ENCODE data around the gene RPS19BP1. TPM values are rescaled to one million over a fixed set of nuclear protein-coding genes. Genes with fewer than 3 reads are reported as not detected.

RPS19BP1 gene
- total and polyA plus RNA-seq, 2 donors = 114 to 127 TPM

DNA sequence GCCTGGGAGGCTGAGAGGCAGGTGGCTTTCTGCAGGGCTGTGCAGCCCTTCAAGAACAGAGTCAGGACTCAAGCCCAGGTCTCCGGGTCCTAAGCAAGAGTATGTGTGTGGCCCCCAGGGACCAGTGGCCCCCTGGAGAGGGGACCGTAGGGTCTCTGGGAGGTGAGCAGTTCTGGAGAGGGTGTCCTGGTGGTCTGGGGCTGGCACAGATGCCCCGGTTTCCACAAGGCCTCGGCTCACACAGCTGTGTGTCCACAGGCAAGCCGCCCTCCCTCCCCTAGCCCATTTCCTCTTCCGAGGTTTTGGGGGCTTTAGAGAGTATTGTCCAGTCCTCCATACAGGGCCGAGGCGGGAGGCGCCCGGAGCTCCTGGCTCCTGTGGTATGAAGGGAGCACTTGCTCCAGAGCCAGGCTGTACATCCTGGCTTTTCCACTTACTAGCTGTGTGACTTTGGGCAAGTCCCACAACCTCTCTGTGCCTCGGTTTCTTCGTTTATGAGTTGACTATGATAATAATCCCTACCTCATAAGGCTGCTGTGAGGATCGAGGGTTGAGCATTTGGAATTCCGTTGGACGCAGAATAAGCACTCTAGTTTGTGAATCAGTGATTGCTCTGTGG, 3.4 kb upstream of the RPS19BP1 start:
- Histone ChIP-seq H3K36me3 (ENCODE audit: control insufficient read depth in 2 of 2, insufficient read depth in 2 of 2, low read length in 1 of 2) (peaks cover 0 to 6% of the 10 kb centered on the region in 2 donors), H3K4me1 (ENCODE audit: control insufficient read depth in 2 of 2, insufficient read depth in 2 of 2, low read length in 2 of 2) (peaks cover 11 to 33% of the 10 kb centered on the region in 2 donors), H3K9me3 (ENCODE audit: control insufficient read depth in 2 of 2, insufficient read depth in 1 of 2, low read length in 1 of 2) (peaks cover 0 to 5% of the 10 kb centered on the region in 2 donors), H3K27me3 (ENCODE audit: control insufficient read depth in 2 of 2, insufficient read depth in 1 of 2, low read length in 1 of 2) (peaks cover 0 to 9% of the 10 kb centered on the region in 2 donors), H3K4me3 (ENCODE audit: low read length in 2 of 2) (no peak overlapping the region), H3K27ac (ENCODE audit: low read depth in 1 of 2, low read length in 1 of 2) (no peak overlapping the region)
- DNase-seq (ENCODE audit: low read depth in 6 of 9, low spot score in 9 of 9) = no peak
- 96% methylated on average over 15 of the region's 15 CpGs for WGBS

DNA sequence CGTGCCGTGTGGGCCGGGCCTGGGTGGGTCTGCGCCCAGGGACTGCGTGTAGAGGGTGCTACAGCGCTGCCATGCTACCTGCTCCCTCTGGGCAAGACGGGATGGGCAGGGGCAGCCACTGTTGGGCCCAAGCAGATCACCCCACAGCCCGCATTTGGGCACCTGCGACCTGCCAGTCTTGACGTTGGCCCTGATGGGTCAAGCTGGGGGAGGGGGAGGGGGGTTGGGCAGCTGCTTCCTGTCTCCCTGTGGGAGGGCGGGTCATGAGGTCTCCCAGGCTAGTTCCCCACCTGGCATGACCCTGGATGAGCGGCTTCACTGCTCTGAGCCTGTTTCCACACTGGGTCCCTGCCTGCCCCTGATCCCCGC, 2.8 kb upstream of the RPS19BP1 start:
- Histone ChIP-seq H3K9me3 (ENCODE audit: control insufficient read depth in 2 of 2, insufficient read depth in 1 of 2, low read length in 1 of 2) (peaks cover 0 to 4% of the 10 kb centered on the region in 2 donors), H3K27ac (ENCODE audit: low read depth in 1 of 2, low read length in 1 of 2) (no peak overlapping the region), H3K36me3 (ENCODE audit: control insufficient read depth in 2 of 2, insufficient read depth in 2 of 2, low read length in 1 of 2) (peaks cover 0 to 12% of the 10 kb centered on the region in 2 donors), H3K4me1 (ENCODE audit: control insufficient read depth in 2 of 2, insufficient read depth in 2 of 2, low read length in 2 of 2) (peaks cover 13 to 39% of the 10 kb centered on the region in 2 donors), H3K4me3 (ENCODE audit: low read length in 2 of 2) (no peak overlapping the region), H3K27me3 (ENCODE audit: control insufficient read depth in 2 of 2, insufficient read depth in 1 of 2, low read length in 1 of 2) (peaks cover 0 to 9% of the 10 kb centered on the region in 2 donors)
- no peak for DNase-seq (ENCODE audit: low read depth in 6 of 9, low spot score in 9 of 9)
- 65% methylated on average over 13 of the region's 13 CpGs for WGBS

DNA sequence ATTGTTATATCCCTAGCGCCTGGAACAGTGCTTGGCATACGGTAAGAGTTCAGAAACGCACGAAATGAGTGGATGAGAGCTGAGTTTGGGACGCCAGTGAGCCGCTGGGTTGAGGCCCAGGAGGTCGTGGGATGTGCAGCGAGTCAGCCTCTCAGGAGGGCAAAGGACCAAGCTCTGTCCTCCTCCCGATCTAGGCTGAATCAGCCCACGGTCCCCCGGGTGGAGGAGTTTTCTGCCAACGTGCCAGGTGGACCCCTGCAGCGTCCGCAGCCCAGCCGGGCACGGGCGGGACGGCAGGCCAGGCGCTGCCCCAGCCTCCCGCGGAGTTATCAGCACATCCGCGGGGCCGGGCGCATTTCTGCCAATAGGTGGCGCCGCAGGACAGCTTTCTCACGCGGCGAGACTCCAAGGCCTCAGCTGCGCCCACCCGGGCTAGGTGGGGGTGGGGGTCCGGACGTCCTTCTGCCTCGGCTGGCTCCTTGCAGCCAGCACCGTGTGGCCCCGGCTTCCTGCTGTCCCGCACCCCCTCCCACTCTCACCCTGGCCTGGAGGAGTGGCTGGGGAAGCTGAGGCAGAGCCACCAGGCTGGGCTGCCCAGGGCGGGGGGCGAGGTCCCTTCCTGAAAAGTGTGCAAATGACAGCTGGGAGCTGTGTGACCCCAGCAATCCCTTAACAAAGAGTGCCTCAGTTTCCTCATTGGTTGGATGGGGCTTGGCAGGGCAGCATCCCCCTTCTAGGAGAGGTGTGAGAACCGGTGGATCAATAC, 2.2 kb upstream of the RPS19BP1 start:
- DNase-seq (ENCODE audit: low read depth in 6 of 9, low spot score in 9 of 9) = peak in 4 of 9 donors; percentile 77 to 85 (median 81)
- 19% methylated on average over 41 of the region's 41 CpGs for WGBS

DNA sequence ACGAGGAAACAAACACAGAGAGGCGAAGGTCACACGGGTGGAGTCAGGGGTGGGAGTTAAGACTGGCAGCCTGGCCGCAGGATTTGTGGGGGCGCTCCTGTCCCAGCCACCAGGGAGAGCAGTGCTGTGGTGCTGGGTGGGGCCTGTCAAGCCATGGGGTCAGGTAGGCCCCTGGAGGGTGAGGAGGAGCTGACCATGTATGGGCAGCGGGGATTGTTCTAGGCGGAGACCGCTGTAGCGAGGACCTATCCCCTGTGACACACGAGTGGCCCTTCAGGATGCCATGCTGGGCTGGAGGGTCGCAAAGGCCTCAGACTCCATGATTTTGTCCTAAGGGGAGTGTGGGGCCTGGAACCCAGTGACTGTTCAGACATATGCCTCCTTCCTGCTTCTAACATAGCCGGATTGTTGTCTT, 1.6 kb upstream of the RPS19BP1 start:
- H3K27ac ChIP-seq (ENCODE audit: low read depth in 1 of 2, low read length in 1 of 2) = no peak overlapping the region
- H3K4me1 ChIP-seq (ENCODE audit: control insufficient read depth in 2 of 2, insufficient read depth in 2 of 2, low read length in 2 of 2) = peaks cover 24 to 51% of the 10 kb centered on the region in 2 donors
- no peak for DNase-seq (ENCODE audit: low read depth in 6 of 9, low spot score in 9 of 9)
- peaks cover 8 to 23% of the 10 kb centered on the region in 2 donors for H3K36me3 ChIP-seq (ENCODE audit: control insufficient read depth in 2 of 2, insufficient read depth in 2 of 2, low read length in 1 of 2)
- H3K4me3 ChIP-seq (ENCODE audit: low read length in 2 of 2) = no peak overlapping the region
- no peaks in the 10 kb centered on the region for H3K9me3 ChIP-seq (ENCODE audit: control insufficient read depth in 2 of 2, insufficient read depth in 1 of 2, low read length in 1 of 2)
- WGBS = 95% methylated on average over 12 of the region's 12 CpGs
- peaks cover 0 to 5% of the 10 kb centered on the region in 2 donors for H3K27me3 ChIP-seq (ENCODE audit: control insufficient read depth in 2 of 2, insufficient read depth in 1 of 2, low read length in 1 of 2)

More for the DNA sequence above, 2.2 kb upstream of the RPS19BP1 start:
- H3K9me3 ChIP-seq (ENCODE audit: control insufficient read depth in 2 of 2, insufficient read depth in 1 of 2, low read length in 1 of 2) = no peaks in the 10 kb centered on the region
- H3K36me3 ChIP-seq (ENCODE audit: control insufficient read depth in 2 of 2, insufficient read depth in 2 of 2, low read length in 1 of 2) = peaks cover 3 to 17% of the 10 kb centered on the region in 2 donors
- H3K4me3 ChIP-seq (ENCODE audit: low read length in 2 of 2) = no peak overlapping the region
- no peak overlapping the region for H3K27ac ChIP-seq (ENCODE audit: low read depth in 1 of 2, low read length in 1 of 2)
- H3K4me1 ChIP-seq (ENCODE audit: control insufficient read depth in 2 of 2, insufficient read depth in 2 of 2, low read length in 2 of 2) = peaks cover 18 to 44% of the 10 kb centered on the region in 2 donors
- H3K27me3 ChIP-seq (ENCODE audit: control insufficient read depth in 2 of 2, insufficient read depth in 1 of 2, low read length in 1 of 2) = peaks cover 0 to 5% of the 10 kb centered on the region in 2 donors

DNA sequence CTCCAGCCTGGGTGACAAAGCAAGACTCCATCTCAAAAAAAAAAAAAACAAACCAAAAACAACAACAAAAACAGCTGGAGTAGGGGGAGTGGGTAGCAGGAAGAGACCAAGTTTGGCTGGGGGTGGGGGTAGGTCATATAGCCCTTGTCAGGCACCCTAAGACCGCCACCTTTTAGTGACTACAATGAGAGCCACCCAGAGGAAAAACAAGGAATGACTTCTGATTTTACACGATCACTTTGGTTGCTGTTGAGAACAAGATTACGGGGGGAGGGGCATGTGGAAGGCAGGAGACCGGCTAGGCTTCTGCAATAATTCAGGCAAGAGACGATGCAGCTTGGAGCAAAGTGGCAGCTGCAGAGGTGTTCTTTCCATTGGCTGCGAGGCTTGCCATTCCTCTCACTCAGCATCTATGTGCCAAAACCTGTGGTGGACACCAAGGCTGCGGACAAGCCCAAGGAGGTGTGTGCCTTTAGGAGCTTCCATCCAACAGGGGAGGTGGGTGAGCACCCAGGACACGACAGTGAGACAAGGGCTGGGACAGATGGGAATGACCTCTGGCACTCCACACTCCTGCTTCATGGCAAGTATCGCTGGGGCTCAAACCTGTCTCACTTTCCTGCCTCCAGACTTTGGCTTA, 1.7 kb downstream of the RPS19BP1 start:
- Histone ChIP-seq H3K27me3 (ENCODE audit: control insufficient read depth in 2 of 2, insufficient read depth in 1 of 2, low read length in 1 of 2) (peaks cover 0 to 2% of the 10 kb centered on the region in 2 donors), H3K27ac (ENCODE audit: low read depth in 1 of 2, low read length in 1 of 2) (no peak overlapping the region), H3K4me1 (ENCODE audit: control insufficient read depth in 2 of 2, insufficient read depth in 2 of 2, low read length in 2 of 2) (peaks cover 35 to 84% of the 10 kb centered on the region in 2 donors), H3K36me3 (ENCODE audit: control insufficient read depth in 2 of 2, insufficient read depth in 2 of 2, low read length in 1 of 2) (peaks cover 28 to 47% of the 10 kb centered on the region in 2 donors), H3K4me3 (ENCODE audit: low read length in 2 of 2) (peak overlapping the region in 1 of 2 donors; percentile 72), H3K9me3 (ENCODE audit: control insufficient read depth in 2 of 2, insufficient read depth in 1 of 2, low read length in 1 of 2) (peaks cover 0 to 6% of the 10 kb centered on the region in 2 donors)
- DNase-seq (ENCODE audit: low read depth in 6 of 9, low spot score in 9 of 9) = peak in 1 of 9 donors; percentile 61
- WGBS = 68% methylated on average over 9 of the region's 9 CpGs

DNA sequence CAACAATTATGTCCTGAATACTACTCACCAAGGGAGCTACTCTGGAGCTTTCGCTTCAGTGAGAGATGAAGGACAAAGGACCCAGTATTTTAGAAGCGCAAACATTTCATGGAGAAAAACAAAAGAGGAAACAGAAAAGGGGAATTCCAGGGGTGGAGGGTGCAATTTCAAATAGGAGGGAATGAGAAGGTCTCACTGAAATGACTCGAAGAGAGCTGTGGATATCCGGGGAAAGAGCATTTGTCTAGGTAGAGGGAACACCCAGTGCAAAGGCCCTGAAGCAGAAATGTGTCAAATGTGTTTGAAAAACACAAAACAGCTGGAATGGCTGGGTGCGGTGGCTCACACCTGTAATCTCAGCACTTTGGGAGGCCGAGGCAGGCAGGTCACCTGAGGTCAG, 2.4 kb downstream of the RPS19BP1 start:
- H3K27me3 ChIP-seq (ENCODE audit: control insufficient read depth in 2 of 2, insufficient read depth in 1 of 2, low read length in 1 of 2) = no peaks in the 10 kb centered on the region
- H3K27ac ChIP-seq (ENCODE audit: low read depth in 1 of 2, low read length in 1 of 2) = no peak overlapping the region
- H3K4me1 ChIP-seq (ENCODE audit: control insufficient read depth in 2 of 2, insufficient read depth in 2 of 2, low read length in 2 of 2) = peaks cover 38 to 89% of the 10 kb centered on the region in 2 donors

DNA sequence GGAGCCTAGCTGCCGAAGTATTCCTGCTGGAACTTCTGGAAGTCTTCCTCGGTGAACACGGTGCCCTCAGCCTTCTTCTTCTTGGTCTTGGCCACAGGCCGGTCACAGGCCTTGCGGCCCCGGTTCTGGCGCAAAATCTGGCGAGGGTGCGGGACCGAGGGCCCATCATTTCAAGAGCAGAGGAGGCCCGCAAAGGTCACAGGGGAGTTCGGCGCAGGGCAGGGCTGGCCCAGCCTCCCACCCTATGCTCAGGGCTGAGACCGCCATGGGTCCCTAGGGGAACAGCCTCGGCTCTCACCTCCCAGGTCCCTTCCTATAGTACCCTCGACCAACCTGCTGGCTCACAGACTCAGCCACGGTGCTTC, 3.1 kb downstream of the RPS19BP1 start:
- peak overlapping the region in 1 of 2 donors; percentile 41 for H3K27ac ChIP-seq (ENCODE audit: low read depth in 1 of 2, low read length in 1 of 2)
- peaks cover 38 to 59% of the 10 kb centered on the region in 2 donors for H3K36me3 ChIP-seq (ENCODE audit: control insufficient read depth in 2 of 2, insufficient read depth in 2 of 2, low read length in 1 of 2)
- 76% methylated on average over 17 of the region's 17 CpGs for WGBS

More for the DNA sequence above, 2.4 kb downstream of the RPS19BP1 start:
- no peak for DNase-seq (ENCODE audit: low read depth in 6 of 9, low spot score in 9 of 9)
- WGBS = 92% methylated on average over 6 of the region's 6 CpGs
- Histone ChIP-seq H3K4me3 (ENCODE audit: low read length in 2 of 2) (no peak overlapping the region), H3K36me3 (ENCODE audit: control insufficient read depth in 2 of 2, insufficient read depth in 2 of 2, low read length in 1 of 2) (peaks cover 34 to 52% of the 10 kb centered on the region in 2 donors), H3K9me3 (ENCODE audit: control insufficient read depth in 2 of 2, insufficient read depth in 1 of 2, low read length in 1 of 2) (peaks cover 0 to 6% of the 10 kb centered on the region in 2 donors)

DNA sequence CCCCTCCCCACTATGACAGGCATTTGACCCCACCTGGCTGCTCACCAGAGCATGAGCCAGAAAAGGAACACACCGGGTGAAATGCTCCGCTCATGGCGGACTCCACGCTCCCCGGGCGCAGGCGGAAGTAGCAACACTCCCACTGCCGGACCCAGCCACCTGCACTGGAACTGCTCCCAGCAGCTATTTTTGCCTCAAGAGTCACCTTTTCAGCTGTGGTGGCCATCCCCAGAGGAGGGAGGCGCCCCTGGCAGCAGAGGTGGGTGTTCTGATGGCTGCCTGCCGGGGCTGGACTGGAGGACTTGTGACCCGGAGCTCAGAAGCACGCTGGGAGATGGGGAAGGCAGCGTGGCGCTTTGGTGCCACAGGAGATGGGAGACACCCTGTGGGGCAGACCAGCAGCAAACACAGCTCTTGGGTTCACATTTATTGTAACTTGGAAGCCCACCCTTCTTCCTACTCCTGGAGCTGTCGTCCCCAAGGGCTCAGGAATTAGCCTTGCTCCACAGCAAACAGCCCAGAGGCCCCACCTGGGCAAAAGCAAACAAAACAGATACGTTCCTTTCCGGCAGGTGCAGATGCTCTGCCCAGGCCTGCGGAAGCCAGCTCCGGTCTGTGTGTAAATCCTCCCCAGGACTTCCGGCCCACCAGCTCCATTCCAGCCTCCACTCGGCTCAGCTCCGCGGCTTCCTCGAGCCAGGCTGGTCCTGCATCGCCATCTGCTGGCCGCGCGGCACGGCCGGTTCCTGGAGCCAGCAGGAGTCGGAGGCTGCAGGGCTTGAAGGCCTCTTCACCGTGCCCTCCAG, 3.7 kb downstream of the RPS19BP1 start:
- Histone ChIP-seq H3K27ac (ENCODE audit: low read depth in 1 of 2, low read length in 1 of 2) (peak overlapping the region; percentile 79 to 92), H3K4me3 (ENCODE audit: low read length in 2 of 2) (peak overlapping the region; percentile 14 to 17), H3K36me3 (ENCODE audit: control insufficient read depth in 2 of 2, insufficient read depth in 2 of 2, low read length in 1 of 2) (peaks cover 43 to 65% of the 10 kb centered on the region in 2 donors), H3K4me1 (ENCODE audit: control insufficient read depth in 2 of 2, insufficient read depth in 2 of 2, low read length in 2 of 2) (peaks cover 35 to 91% of the 10 kb centered on the region in 2 donors), H3K9me3 (ENCODE audit: control insufficient read depth in 2 of 2, insufficient read depth in 1 of 2, low read length in 1 of 2) (peaks cover 0 to 6% of the 10 kb centered on the region in 2 donors), H3K27me3 (ENCODE audit: control insufficient read depth in 2 of 2, insufficient read depth in 1 of 2, low read length in 1 of 2) (no peaks in the 10 kb centered on the region)
- WGBS = 41% methylated on average over 32 of the region's 32 CpGs
- peak; percentile 86 to 96 (median 88) for DNase-seq (ENCODE audit: low read depth in 6 of 9, low spot score in 9 of 9)

More for the DNA sequence above, 3.1 kb downstream of the RPS19BP1 start:
- Histone ChIP-seq H3K27me3 (ENCODE audit: control insufficient read depth in 2 of 2, insufficient read depth in 1 of 2, low read length in 1 of 2) (no peaks in the 10 kb centered on the region), H3K4me1 (ENCODE audit: control insufficient read depth in 2 of 2, insufficient read depth in 2 of 2, low read length in 2 of 2) (peaks cover 35 to 89% of the 10 kb centered on the region in 2 donors), H3K4me3 (ENCODE audit: low read length in 2 of 2) (peak overlapping the region in 1 of 2 donors; percentile 14), H3K9me3 (ENCODE audit: control insufficient read depth in 2 of 2, insufficient read depth in 1 of 2, low read length in 1 of 2) (peaks cover 0 to 6% of the 10 kb centered on the region in 2 donors)
- no peak for DNase-seq (ENCODE audit: low read depth in 6 of 9, low spot score in 9 of 9)

All from thymus (tissue), 11 donors.